Measurements from ENCODE around the gene MYH11.
"Not testable (repeated sequence)": the region's sequence is repeated elsewhere in the genome, so short reads cannot be mapped to it uniquely, and the experiment has no call there.

DNA sequence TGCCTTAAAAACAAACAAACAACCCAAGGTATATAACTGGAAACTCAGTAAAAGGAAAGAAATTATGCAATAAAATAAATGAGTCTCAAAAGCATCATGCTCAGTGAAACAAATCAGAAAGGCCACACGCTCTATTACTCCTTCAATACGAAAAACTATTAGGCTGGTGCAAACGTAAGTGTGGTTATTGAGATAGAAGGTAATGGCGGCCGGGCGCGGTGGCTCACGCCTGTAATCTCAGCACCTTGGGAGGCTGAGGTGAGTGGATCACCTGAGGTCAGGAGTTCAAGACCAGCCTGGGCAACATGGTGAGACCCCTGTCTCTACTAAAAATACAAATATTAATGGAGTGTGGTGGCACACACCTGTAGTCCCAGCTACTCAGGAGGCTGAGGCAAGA is 17.6 kb downstream of the MYH11 start:
- TF ChIP-seq EP300 (IDR thresholded peaks at IDR 0.05; ENCODE audit: borderline replicate concordance in 1 of 2, control insufficient read depth in 1 of 2, low read depth in 2 of 2, low read length in 2 of 2); BMI1 (IDR thresholded peaks at IDR 0.05; ENCODE audit: borderline replicate concordance); SRF (IDR thresholded peaks at IDR 0.05; ENCODE audit: low read depth in 2 of 2, low read length in 2 of 2); MXI1 (IDR thresholded peaks at IDR 0.05; ENCODE audit: low read depth, low read length); BCLAF1 (IDR thresholded peaks at IDR 0.05); CTCF (IDR thresholded peaks at IDR 0.05 in 2 of 3, conservative IDR thresholded peaks at IDR 0.05 in 1 of 3; ENCODE audit: control insufficient read depth in 2 of 3, extremely low read depth in 1 of 3, insufficient read depth in 1 of 3, low read depth in 3 of 3, low read length in 3 of 3); STAT1 (conservative IDR thresholded peaks at IDR 0.05); TAF1 (IDR thresholded peaks at IDR 0.05; ENCODE audit: borderline replicate concordance, low read depth, low read length); ASH2L (IDR thresholded peaks at IDR 0.05; ENCODE audit: borderline replicate concordance, low read depth): not testable (repeated sequence)
